GM12892 (cell line): ENCODE data around the gene PPP1R37.

Source experiments
- POLR2AphosphoS5 ChIP-seq: IDR thresholded peaks from 2 replicates; pipeline ENCODE4 v1.6.1; 2011; ENCODE audit warnings: low read depth, low read length, control low read depth
- TAF1 ChIP-seq: IDR thresholded peaks from 2 replicates; pipeline ENCODE4 v1.6.1; 2011; ENCODE audit warnings: low read depth, mild to moderate bottlenecking, control low read depth, low read length, borderline replicate concordance

GRCh38 chr19:45195764-45196163 lies 102.8 kb downstream of the PPP1R37 start:
- TF ChIP-seq TAF1 (no peak), POLR2AphosphoS5 (no peak)
